HG03064 (cell line): ENCODE measurements around the gene KLHDC4.

Experiments
- ATAC-seq: cut with Tn5 transposase; IDR thresholded peaks from one replicate; pipeline ENCODE4 v1.9.1; 2021; ENCODE audit warnings: low read depth; ENCODE audit not compliant: unreplicated experiment

The KLHDC4 gene

GRCh38 chr16:87666919-87667318, 98.9 kb downstream of the KLHDC4 start:
- ATAC-seq = no peak

GRCh38 chr16:87665193-87665592, 100.6 kb downstream of the KLHDC4 start:
- no peak for ATAC-seq

- no peak for ATAC-seq
Observed at GRCh38 chr16:87664792-87665191, 101.0 kb downstream of the KLHDC4 start.

DNA sequence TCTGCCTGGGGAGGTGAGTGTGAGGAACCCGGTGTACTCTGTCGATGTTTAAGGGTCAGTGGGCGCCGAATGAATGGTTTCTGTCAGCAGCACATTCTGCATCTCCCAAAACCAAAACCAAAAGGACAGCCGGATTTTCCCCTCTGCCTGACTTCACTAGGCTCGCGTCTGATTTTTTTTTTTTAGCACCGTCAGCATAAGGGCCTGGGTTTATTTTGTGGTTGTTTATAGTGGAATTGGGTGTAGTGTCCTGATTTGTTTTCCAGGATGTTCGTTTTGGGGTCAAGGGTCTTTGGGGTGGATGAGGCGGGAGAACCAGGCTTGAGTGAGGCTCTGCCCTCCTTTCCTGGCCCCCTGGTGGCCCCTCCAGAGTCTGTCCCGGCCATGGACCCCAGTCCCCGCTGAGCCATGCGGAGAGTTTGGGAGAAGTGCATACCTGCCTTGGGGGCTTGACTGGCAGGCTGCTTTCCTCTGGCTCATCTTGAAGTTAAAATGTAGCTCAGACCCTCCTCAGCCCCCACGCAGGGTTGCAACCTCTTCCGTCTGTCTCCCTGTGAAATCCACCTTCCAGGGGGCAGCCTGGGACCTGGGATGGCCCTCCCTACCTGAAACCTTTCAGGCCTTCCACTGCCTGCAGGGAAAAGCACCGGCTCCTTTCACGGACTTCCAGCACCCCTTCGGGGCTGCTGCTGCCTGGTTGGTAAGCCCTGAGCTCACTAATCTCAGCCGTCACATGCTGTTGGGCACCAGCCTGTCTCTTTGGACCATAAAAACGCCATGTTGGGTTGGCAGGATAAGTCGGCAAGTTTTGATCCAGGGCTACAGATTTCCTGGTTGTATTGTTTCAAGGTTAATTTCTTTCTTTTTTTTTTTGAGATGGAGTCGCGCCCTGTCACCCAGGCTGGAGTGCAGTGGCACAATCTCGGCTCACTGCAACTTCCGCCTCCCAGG, 103.3 kb downstream of the KLHDC4 start:
- ATAC-seq = no peak

GRCh38 chr16:87661561-87661960, 104.2 kb downstream of the KLHDC4 start:
- no peak for ATAC-seq

GRCh38 chr16:87658564-87659225, 107.1 kb downstream of the KLHDC4 start:
- ATAC-seq = no peak
